NOMO-1 treated with dmso at 0.1 percent for 144 hours (cell line): ENCODE data around the gene NAGPA.

Source experiments
- DNase-seq: peaks from one replicate; lab custom pipeline; 2025; ENCODE audit not compliant: unreplicated experiment; lab: John Stamatoyannopoulos, UW

NAGPA gene

DNA sequence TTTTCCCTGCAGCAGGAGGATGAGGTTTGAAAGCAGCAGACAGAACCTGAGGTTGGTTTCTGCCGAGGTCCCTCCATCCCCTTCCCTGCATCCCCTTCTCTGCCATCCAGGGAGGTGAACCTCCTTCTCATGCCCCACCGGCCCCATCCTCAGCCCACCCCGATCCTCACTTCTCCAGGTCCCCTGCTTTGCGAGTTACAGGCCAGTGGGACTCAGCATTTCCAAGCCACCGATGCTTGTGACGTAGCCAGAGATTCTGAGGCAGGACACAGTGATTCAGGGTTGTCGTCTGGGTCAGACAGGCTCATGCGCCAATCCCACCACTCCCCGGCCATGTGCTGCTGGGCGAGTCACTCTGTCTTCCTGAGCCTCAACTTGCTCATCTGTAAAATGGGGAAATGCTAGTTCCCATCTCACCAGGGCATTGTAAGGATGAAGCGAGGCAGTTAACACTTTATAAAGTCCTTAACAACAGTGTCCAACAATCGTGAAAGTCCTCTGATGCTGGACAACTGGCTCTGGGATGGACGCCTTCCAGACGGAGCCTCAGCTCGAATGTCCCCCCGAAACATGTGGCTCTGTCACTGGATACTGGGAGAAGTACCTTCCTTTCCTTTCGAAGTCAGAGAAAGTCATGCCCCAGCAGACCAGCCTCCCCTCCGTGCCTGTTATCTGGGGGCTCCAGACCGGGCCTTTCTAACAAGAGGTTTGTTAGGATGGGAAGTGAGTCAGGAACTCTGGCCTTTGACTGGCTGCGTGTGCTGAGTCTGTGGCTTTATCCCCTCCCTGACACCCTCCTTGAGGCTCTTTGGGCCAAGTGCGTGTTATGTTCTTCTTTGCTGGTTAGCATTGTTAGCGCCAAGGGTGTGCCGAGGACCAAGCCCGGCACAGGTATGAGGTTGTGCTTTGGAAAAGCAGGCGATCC is 53.7 kb downstream of the NAGPA start:
- DNase-seq: no peak

DNA sequence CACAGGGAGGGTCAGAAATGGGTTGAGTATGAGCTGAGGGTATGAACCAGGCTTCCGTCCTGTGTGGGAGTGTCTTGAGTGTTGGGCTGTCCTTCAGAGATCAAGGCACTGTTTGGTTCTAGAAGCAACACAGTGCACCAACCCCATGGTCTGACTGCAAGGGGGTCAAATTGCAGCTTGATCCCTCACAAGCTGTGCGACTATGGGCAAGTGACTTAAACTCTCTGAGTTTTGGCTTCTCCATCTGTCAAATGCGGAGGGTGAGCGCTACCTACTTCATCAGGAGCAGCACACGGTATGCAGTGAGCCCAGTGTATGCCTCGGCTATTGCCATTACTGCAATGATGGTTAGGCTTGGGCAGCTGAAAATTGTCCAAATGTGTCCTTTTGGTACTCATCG is 54.6 kb downstream of the NAGPA start:
- DNase-seq: no peak

DNA sequence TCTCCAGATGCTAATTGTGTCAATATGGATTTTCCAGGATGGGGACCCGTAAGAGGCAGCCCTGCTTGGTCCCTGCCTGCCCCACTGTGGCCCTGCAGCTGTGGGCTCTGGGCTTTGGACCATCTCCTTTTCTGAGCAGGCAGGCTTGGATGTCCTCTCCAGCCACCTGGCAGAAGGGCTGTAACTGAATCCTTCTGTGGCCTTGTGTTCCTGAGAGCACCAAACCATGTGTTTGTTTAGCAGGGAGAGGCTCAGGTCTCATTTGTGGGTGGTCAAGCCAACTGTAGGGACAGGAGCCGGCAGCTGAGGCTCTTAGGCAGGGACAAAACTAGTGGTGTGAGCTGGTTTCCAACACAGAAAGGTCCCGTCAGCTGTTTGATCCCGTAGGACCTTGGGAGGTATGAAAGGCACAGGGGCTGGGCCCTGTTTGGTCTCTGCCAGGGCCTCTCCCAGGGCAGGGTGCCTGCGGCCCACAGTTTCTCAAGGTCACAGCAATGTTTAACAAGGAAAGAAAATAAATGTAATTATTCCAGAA is 57.1 kb downstream of the NAGPA start:
- DNase-seq: no peak

DNA sequence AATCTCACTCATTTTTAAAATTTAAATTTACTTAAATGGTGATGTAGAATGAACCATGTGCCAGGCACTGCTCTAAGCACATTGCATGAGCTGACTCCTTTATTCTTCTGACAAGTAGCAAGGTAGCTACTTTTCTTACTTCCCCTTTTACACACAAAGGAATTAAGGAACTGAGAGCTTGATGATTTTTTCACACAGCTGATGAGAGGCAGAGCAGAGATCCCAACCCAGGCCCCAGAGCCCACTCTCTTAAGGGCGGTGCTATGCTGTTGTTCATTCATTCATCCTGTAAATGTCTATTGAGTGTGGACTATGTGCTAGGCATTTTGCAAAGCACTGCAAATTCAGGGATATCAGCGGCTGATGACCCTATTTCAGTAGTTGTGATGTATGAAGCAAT is 57.7 kb downstream of the NAGPA start:
- DNase-seq: peak; percentile 64
